Measurements from ENCODE around the gene ADCK2. TPM values are rescaled to one million over a fixed set of nuclear protein-coding genes. Genes with fewer than 3 reads are reported as not detected.
"Not testable (repeated sequence)": the region's sequence is repeated elsewhere in the genome, so short reads cannot be mapped to it uniquely, and the experiment has no call there.

Gene ADCK2
- total and polyA plus RNA-seq, 4 donors, result 10.4 to 27.0 (median 13.7) TPM

DNA sequence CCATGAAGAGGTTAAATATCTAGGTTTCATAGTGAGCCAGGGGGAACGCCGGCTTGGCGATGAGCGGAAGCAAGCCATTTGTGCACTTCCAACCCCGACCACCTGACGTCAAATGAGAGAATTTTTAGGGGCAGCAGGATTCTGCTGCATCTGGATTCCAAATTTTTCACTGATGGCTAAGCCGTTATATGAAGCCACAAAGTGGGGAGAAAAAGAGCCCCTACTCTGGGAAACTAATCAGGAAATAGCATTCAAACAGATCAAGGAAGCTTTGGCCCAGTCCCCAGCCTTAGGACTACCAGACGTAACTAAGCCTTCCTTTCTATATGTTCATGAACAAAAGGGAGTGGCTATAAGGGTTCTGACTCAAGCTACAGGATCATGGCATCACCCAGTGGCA, 12.9 kb upstream of the ADCK2 start:
- Histone ChIP-seq H3K4me3 (no peak overlapping the region), H3K4me1 (ENCODE audit: control insufficient read depth in 5 of 5, insufficient read depth in 5 of 5, low read length in 5 of 5) (peaks cover 0 to 13% (median 6%) of the 10 kb centered on the region in 5 donors), H3K27me3 (ENCODE audit: control insufficient read depth in 3 of 3, insufficient read depth in 3 of 3, low read length in 2 of 3) (no peaks in the 10 kb centered on the region), H3K9ac (ENCODE audit: insufficient read depth in 1 of 2, low read length in 2 of 2) (no peak overlapping the region), H3K36me3 (ENCODE audit: control insufficient read depth in 4 of 4, insufficient read depth in 4 of 4, low read length in 4 of 4) (no peaks in the 10 kb centered on the region), H3K9me3 (ENCODE audit: control insufficient read depth in 4 of 4, insufficient read depth in 3 of 4, low read length in 3 of 4) (no peaks in the 10 kb centered on the region), H3K27ac (ENCODE audit: low read depth in 1 of 2, low read length in 1 of 2) (no peak overlapping the region)
- ATAC-seq (ENCODE audit: insufficient read depth, low FRiP score) (no peak), DNase-seq (no peak)
- TF ChIP-seq, protein P1, sequence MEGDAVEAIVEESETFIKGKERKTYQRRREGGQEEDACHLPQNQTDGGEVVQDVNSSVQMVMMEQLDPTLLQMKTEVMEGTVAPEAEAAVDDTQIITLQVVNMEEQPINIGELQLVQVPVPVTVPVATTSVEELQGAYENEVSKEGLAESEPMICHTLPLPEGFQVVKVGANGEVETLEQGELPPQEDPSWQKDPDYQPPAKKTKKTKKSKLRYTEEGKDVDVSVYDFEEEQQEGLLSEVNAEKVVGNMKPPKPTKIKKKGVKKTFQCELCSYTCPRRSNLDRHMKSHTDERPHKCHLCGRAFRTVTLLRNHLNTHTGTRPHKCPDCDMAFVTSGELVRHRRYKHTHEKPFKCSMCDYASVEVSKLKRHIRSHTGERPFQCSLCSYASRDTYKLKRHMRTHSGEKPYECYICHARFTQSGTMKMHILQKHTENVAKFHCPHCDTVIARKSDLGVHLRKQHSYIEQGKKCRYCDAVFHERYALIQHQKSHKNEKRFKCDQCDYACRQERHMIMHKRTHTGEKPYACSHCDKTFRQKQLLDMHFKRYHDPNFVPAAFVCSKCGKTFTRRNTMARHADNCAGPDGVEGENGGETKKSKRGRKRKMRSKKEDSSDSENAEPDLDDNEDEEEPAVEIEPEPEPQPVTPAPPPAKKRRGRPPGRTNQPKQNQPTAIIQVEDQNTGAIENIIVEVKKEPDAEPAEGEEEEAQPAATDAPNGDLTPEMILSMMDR (IDR thresholded peaks at IDR 0.05; ENCODE audit: control extremely low read depth, extremely low read depth), result no peak
- 60 to 77% methylated on average over 8 of the region's 8 CpGs for WGBS, 2 donors

DNA sequence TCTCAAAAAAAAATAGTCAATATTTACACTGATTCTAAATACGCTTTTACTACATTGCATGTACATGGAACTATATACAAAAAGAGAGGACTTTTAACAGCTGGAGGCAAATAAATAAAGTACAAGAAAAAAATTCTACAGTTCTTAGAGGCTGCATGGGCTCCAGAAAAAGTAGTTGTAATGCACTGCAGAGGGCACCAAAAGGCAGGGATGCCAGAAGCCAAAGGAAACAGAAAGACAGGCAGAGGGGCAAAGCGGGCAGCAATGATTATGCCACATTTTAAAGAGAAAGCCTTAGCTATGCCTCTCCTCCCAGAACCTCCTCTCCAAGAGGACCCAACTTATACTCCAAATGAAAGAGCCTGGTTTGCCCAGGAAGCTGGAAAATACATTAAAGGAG, 11.6 kb upstream of the ADCK2 start:
- no peak overlapping the region for H3K27ac ChIP-seq (ENCODE audit: low read depth in 1 of 2, low read length in 1 of 2)
- no peak for ATAC-seq (ENCODE audit: insufficient read depth, low FRiP score)
- H3K36me3 ChIP-seq (ENCODE audit: control insufficient read depth in 4 of 4, insufficient read depth in 4 of 4, low read length in 4 of 4), result no peaks in the 10 kb centered on the region
- no peaks in the 10 kb centered on the region for H3K9me3 ChIP-seq (ENCODE audit: control insufficient read depth in 4 of 4, insufficient read depth in 3 of 4, low read length in 3 of 4)
- no peak overlapping the region for H3K9ac ChIP-seq (ENCODE audit: insufficient read depth in 1 of 2, low read length in 2 of 2)
- H3K27me3 ChIP-seq (ENCODE audit: control insufficient read depth in 3 of 3, insufficient read depth in 3 of 3, low read length in 2 of 3), result no peaks in the 10 kb centered on the region
- peak in 1 of 3 donors; percentile 45 for DNase-seq
- H3K4me1 ChIP-seq (ENCODE audit: control insufficient read depth in 5 of 5, insufficient read depth in 5 of 5, low read length in 5 of 5), result peaks cover 0 to 10% (median 5%) of the 10 kb centered on the region in 5 donors
- WGBS, 2 donors, result 51 to 53% methylated on average over 2 of the region's 2 CpGs
- H3K4me3 ChIP-seq, result no peak overlapping the region
- TF ChIP-seq, protein P1 (IDR thresholded peaks at IDR 0.05; ENCODE audit: control extremely low read depth, extremely low read depth), result no peak

DNA sequence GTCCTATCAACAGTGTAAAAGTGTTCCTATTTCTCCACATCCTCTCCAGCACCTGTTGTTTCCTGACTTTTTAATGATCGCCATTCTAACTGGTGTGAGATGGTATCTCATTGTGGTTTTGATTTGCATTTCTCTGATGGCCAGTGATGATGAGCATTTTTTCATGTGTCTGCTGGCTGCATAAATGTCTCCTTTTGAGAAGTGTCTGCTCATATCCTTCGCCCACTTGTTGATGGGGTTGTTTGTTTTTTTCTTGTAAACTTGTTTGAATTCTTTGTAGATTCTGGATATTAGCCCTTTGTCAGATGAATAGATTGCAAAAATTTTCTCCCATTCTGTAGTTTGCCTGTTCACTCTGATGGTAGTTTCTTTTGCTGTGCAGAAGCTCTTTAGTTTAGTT, 9.8 kb upstream of the ADCK2 start:
- H3K36me3 ChIP-seq (ENCODE audit: control insufficient read depth in 4 of 4, insufficient read depth in 4 of 4, low read length in 4 of 4); H3K27ac ChIP-seq (ENCODE audit: low read depth in 1 of 2, low read length in 1 of 2); ATAC-seq (ENCODE audit: insufficient read depth, low FRiP score); DNase-seq; H3K4me1 ChIP-seq (ENCODE audit: control insufficient read depth in 5 of 5, insufficient read depth in 5 of 5, low read length in 5 of 5); H3K9me3 ChIP-seq (ENCODE audit: control insufficient read depth in 4 of 4, insufficient read depth in 3 of 4, low read length in 3 of 4); H3K4me3 ChIP-seq; H3K9ac ChIP-seq (ENCODE audit: insufficient read depth in 1 of 2, low read length in 2 of 2); H3K27me3 ChIP-seq (ENCODE audit: control insufficient read depth in 3 of 3, insufficient read depth in 3 of 3, low read length in 2 of 3): not testable (repeated sequence)
- 45 to 95% methylated on average over 1 of the region's 2 CpGs for WGBS, 2 donors

DNA sequence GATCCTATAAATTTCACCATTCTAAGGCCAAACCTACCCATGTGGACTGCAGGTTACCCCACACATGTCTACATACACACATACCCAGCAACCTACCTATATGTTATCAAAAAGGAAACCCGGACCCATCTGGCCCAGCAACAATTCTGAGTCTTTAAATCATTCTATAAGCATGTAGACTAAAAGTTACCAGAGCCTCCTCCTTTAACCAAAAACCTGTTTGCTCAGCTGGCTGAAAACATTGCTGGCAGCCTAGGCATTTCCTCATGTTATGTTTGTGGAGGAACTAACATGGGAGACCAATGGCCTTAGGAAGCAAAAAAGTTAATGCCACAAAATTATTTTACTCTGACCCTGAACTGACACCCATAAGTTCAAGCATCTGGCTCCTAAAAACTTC, 5.3 kb upstream of the ADCK2 start:
- no peaks in the 10 kb centered on the region for H3K27me3 ChIP-seq (ENCODE audit: control insufficient read depth in 3 of 3, insufficient read depth in 3 of 3, low read length in 2 of 3)
- no peak for ATAC-seq (ENCODE audit: insufficient read depth, low FRiP score)
- H3K9me3 ChIP-seq (ENCODE audit: control insufficient read depth in 4 of 4, insufficient read depth in 3 of 4, low read length in 3 of 4), result no peaks in the 10 kb centered on the region
- no peak overlapping the region for H3K9ac ChIP-seq (ENCODE audit: insufficient read depth in 1 of 2, low read length in 2 of 2)
- no peak overlapping the region for H3K4me3 ChIP-seq
- TF ChIP-seq, protein P1 (IDR thresholded peaks at IDR 0.05; ENCODE audit: control extremely low read depth, extremely low read depth), result no peak
- WGBS, 2 donors, result 78 to 82% methylated on average over 1 of the region's 1 CpG
- no peak for DNase-seq
- H3K27ac ChIP-seq (ENCODE audit: low read depth in 1 of 2, low read length in 1 of 2), result no peak overlapping the region
- no peaks in the 10 kb centered on the region for H3K36me3 ChIP-seq (ENCODE audit: control insufficient read depth in 4 of 4, insufficient read depth in 4 of 4, low read length in 4 of 4)
- H3K4me1 ChIP-seq (ENCODE audit: control insufficient read depth in 5 of 5, insufficient read depth in 5 of 5, low read length in 5 of 5), result no peaks in the 10 kb centered on the region

Data from lung (tissue), 12 donors.